Thymus (tissue), 11 donors: ENCODE results near the gene HMX1. TPM values are rescaled to one million over a fixed set of nuclear protein-coding genes. Genes with fewer than 3 reads are reported as not detected.

ENCODE experiments used
- DNase-seq, 9 donors: peaks; one replicate each; pipeline ENCODE4 v3.0.0-alpha.2; 2013; ENCODE audit warnings: low spot score in 9 of 9, low read depth in 6 of 9, missing footprints in 1 of 9
- H3K27ac ChIP-seq, 2 donors: one replicate each; pipeline ENCODE4 v1.5.1; 2013; ENCODE audit warnings: control low read depth in 1 of 2, low read depth in 1 of 2, low read length in 1 of 2, mild to moderate bottlenecking in 1 of 2, moderate library complexity in 1 of 2
- H3K27me3 ChIP-seq, 2 donors: one replicate each; pipeline ENCODE4 v1.5.1; 2013; ENCODE audit warnings: low read length in 1 of 2; ENCODE audit not compliant: control insufficient read depth in 2 of 2, insufficient read depth in 1 of 2
- H3K36me3 ChIP-seq, 2 donors: one replicate each; pipeline ENCODE4 v1.5.1; 2013; ENCODE audit warnings: low read length in 1 of 2, mild to moderate bottlenecking in 1 of 2, moderate library complexity in 1 of 2; ENCODE audit not compliant: control insufficient read depth in 2 of 2, insufficient read depth in 2 of 2
- H3K4me1 ChIP-seq, 2 donors: one replicate each; pipeline ENCODE4 v1.5.1; 2013; ENCODE audit warnings: low read length in 2 of 2; ENCODE audit not compliant: control insufficient read depth in 2 of 2, insufficient read depth in 2 of 2
- H3K4me3 ChIP-seq, 2 donors: one replicate each; pipeline ENCODE4 v1.5.1; 2013; ENCODE audit warnings: low read length in 2 of 2, control low read depth in 1 of 2, mild to moderate bottlenecking in 1 of 2
- H3K9me3 ChIP-seq, 2 donors: one replicate each; pipeline ENCODE4 v1.5.1; 2013; ENCODE audit warnings: low read length in 1 of 2, mild to moderate bottlenecking in 1 of 2; ENCODE audit not compliant: control insufficient read depth in 2 of 2, insufficient read depth in 1 of 2
- WGBS: extraction: QIAGEN DNeasy Blood & Tissue Kit; methylation state at CpG from one replicate; pipeline ENCODE4 v1.1.7; 2013; 5-methylcytosine and 5-hydroxymethylcytosine counted together
- polyA plus RNA-seq: library from polyadenylated mRNA; stranded (reverse); fragments of 200-250 nt; gene quantifications from one replicate; pipeline ENCODE4 v1.2.3, GENCODE V29; 2013
- total RNA-seq: library from RNA; stranded (reverse); fragments of 120-200 nt; gene quantifications from one replicate; pipeline ENCODE4 v1.2.4, GENCODE V29; 2013
- donor health status: healthy.

HMX1 gene
- total and polyA plus RNA-seq, 2 donors: 0.05 TPM; not detected in 1

GRCh38 chr4:8915201-8916200 is 43.9 kb upstream of the HMX1 start:
- 87% methylated on average over 27 of the region's 27 CpGs for WGBS
- no peak for DNase-seq

GRCh38 chr4:8914461-8915171 is 43.0 kb upstream of the HMX1 start:
- DNase-seq: no peak
- no peaks in the 10 kb centered on the region for H3K36me3 ChIP-seq
- peaks cover 0 to 3% of the 10 kb centered on the region in 2 donors for H3K27me3 ChIP-seq
- WGBS: 86% methylated on average over 29 of the region's 29 CpGs
- no peak overlapping the region for H3K4me3 ChIP-seq
- no peaks in the 10 kb centered on the region for H3K9me3 ChIP-seq
- H3K27ac ChIP-seq: no peak overlapping the region
- H3K4me1 ChIP-seq: no peaks in the 10 kb centered on the region

More at GRCh38 chr4:8915201-8916200, 43.9 kb upstream of the HMX1 start:
- H3K4me3 ChIP-seq: no peak overlapping the region
- H3K27me3 ChIP-seq: no peaks in the 10 kb centered on the region
- H3K36me3 ChIP-seq: no peaks in the 10 kb centered on the region
- no peaks in the 10 kb centered on the region for H3K9me3 ChIP-seq
- no peaks in the 10 kb centered on the region for H3K4me1 ChIP-seq
- H3K27ac ChIP-seq: no peak overlapping the region

- 91% methylated on average over 15 of the region's 15 CpGs for WGBS
- Histone ChIP-seq H3K27me3 (peaks cover 0 to 3% of the 10 kb centered on the region in 2 donors), H3K4me3 (no peak overlapping the region), H3K4me1 (no peaks in the 10 kb centered on the region), H3K36me3 (no peaks in the 10 kb centered on the region), H3K9me3 (no peaks in the 10 kb centered on the region), H3K27ac (no peak overlapping the region)
- DNase-seq: no peak
These were observed 42.3 kb upstream of the HMX1 start for GRCh38 chr4:8913858-8914460.

- peaks cover 0 to 5% of the 10 kb centered on the region in 2 donors for H3K27me3 ChIP-seq
- WGBS: 80% methylated on average over 24 of the region's 24 CpGs
These were observed 41.6 kb upstream of the HMX1 start for GRCh38 chr4:8913121-8913857.

GRCh38 chr4:8912506-8912905 is 40.9 kb upstream of the HMX1 start:
- Histone ChIP-seq H3K4me3 (no peak overlapping the region), H3K36me3 (no peaks in the 10 kb centered on the region), H3K27me3 (peaks cover 0 to 12% of the 10 kb centered on the region in 2 donors), H3K27ac (no peak overlapping the region), H3K9me3 (no peaks in the 10 kb centered on the region), H3K4me1 (no peaks in the 10 kb centered on the region)
- WGBS: 88% methylated on average over 6 of the region's 6 CpGs
- DNase-seq: no peak

More at GRCh38 chr4:8913121-8913857, 41.6 kb upstream of the HMX1 start:
- H3K27ac ChIP-seq: no peak overlapping the region
- H3K4me1 ChIP-seq: no peaks in the 10 kb centered on the region
- no peak for DNase-seq
- H3K9me3 ChIP-seq: no peaks in the 10 kb centered on the region
- H3K4me3 ChIP-seq: no peak overlapping the region
- H3K36me3 ChIP-seq: no peaks in the 10 kb centered on the region

GRCh38 chr4:8912089-8912455 is 40.4 kb upstream of the HMX1 start:
- no peaks in the 10 kb centered on the region for H3K9me3 ChIP-seq
- no peak overlapping the region for H3K4me3 ChIP-seq
- H3K4me1 ChIP-seq: no peaks in the 10 kb centered on the region
- WGBS: 83% methylated on average over 5 of the region's 5 CpGs
- no peak for DNase-seq
- no peaks in the 10 kb centered on the region for H3K36me3 ChIP-seq
- H3K27me3 ChIP-seq: peaks cover 0 to 14% of the 10 kb centered on the region in 2 donors
- H3K27ac ChIP-seq: no peak overlapping the region

- H3K27ac ChIP-seq: no peak overlapping the region
- no peak for DNase-seq
- H3K4me3 ChIP-seq: no peak overlapping the region
- H3K4me1 ChIP-seq: no peaks in the 10 kb centered on the region
- H3K36me3 ChIP-seq: no peaks in the 10 kb centered on the region
- no peaks in the 10 kb centered on the region for H3K9me3 ChIP-seq
- WGBS: 86% methylated on average over 31 of the region's 31 CpGs
- peaks cover 0 to 14% of the 10 kb centered on the region in 2 donors for H3K27me3 ChIP-seq
These were observed 39.9 kb upstream of the HMX1 start for GRCh38 chr4:8911316-8912088.

- Histone ChIP-seq H3K9me3 (no peaks in the 10 kb centered on the region), H3K4me1 (no peaks in the 10 kb centered on the region), H3K4me3 (no peak overlapping the region), H3K27me3 (peaks cover 0 to 14% of the 10 kb centered on the region in 2 donors), H3K36me3 (no peaks in the 10 kb centered on the region), H3K27ac (no peak overlapping the region)
- WGBS: 76% methylated on average over 15 of the region's 15 CpGs
- DNase-seq: no peak
These were observed 39.2 kb upstream of the HMX1 start for GRCh38 chr4:8910822-8911315.
